GM21576 (cell line): ENCODE results near the gene NKX1-2.

ENCODE experiments used
- ATAC-seq: cut with Tn5 transposase; IDR thresholded peaks from one replicate; pipeline ENCODE4 v1.9.1; 2021; ENCODE audit warnings: mild to moderate bottlenecking, moderate library complexity; ENCODE audit not compliant: unreplicated experiment

Gene NKX1-2

GRCh38 chr10:124450012-124450782 lies at the start of gene NKX1-2:
NKX1-2 (minus strand) TSS chr10:124450035; CDS start chr10:124449943, 92 bp downstream.
- no peak for ATAC-seq

- ATAC-seq: no peak
Observed at GRCh38 chr10:124498056-124498455, 48.2 kb upstream of the NKX1-2 start.

- ATAC-seq: no peak
Observed at GRCh38 chr10:124497196-124497881, 47.5 kb upstream of the NKX1-2 start.

- ATAC-seq: no peak
Observed at GRCh38 chr10:124496620-124497019, 46.8 kb upstream of the NKX1-2 start.

GRCh38 chr10:124496150-124496549 lies 46.3 kb upstream of the NKX1-2 start:
- ATAC-seq: no peak

GRCh38 chr10:124495725-124496124 lies 45.9 kb upstream of the NKX1-2 start:
- no peak for ATAC-seq

GRCh38 chr10:124495162-124495561 lies 45.3 kb upstream of the NKX1-2 start:
- ATAC-seq: no peak

GRCh38 chr10:124494046-124494807 lies 44.4 kb upstream of the NKX1-2 start:
- ATAC-seq: no peak

GRCh38 chr10:124493214-124493882 lies 43.5 kb upstream of the NKX1-2 start:
- ATAC-seq: no peak

GRCh38 chr10:124492266-124492665 lies 42.4 kb upstream of the NKX1-2 start:
- ATAC-seq: no peak

GRCh38 chr10:124491105-124491504 lies 41.3 kb upstream of the NKX1-2 start:
- no peak for ATAC-seq

GRCh38 chr10:124486635-124487034 lies 36.8 kb upstream of the NKX1-2 start:
- ATAC-seq: no peak

GRCh38 chr10:124484661-124485060 lies 34.8 kb upstream of the NKX1-2 start:
- no peak for ATAC-seq

GRCh38 chr10:124484031-124484430 lies 34.2 kb upstream of the NKX1-2 start:
- no peak for ATAC-seq

GRCh38 chr10:124482876-124483275 lies 33.0 kb upstream of the NKX1-2 start:
- no peak for ATAC-seq

GRCh38 chr10:124482236-124482800 lies 32.5 kb upstream of the NKX1-2 start:
- ATAC-seq: no peak

- no peak for ATAC-seq
Observed at GRCh38 chr10:124481717-124482116, 31.9 kb upstream of the NKX1-2 start.

GRCh38 chr10:124480860-124481259 lies 31.0 kb upstream of the NKX1-2 start:
- no peak for ATAC-seq

- no peak for ATAC-seq
Observed at GRCh38 chr10:124478515-124478914, 28.7 kb upstream of the NKX1-2 start.

GRCh38 chr10:124477614-124478363 lies 28.0 kb upstream of the NKX1-2 start:
- ATAC-seq: no peak
